HepG2 (cell line): ENCODE data around the gene TCF23. TPM values are rescaled to one million over a fixed set of nuclear protein-coding genes. Genes with fewer than 3 reads are reported as not detected.
A peak's percentile ranks its signal among the peaks of the same experiment; 100 is the strongest.

Experiments used
- ATAC-seq: fragments of 200-7000 bp; cut with Tn5 transposase; 3 replicates; pipeline ENCODE4 v1.9.1; 2020; ENCODE audit warnings: mild to moderate bottlenecking, moderate library complexity
- BruUV-seq: library from RNA; stranded (reverse); fragments of 400-500 nt; replicated peaks from 2 replicates; lab custom pipeline; 2021; lab: Mats Ljungman, UMichigan
- CTCF ChIA-PET: fragments of 300-600 bp; formaldehyde crosslinking; extraction: SDS; loops from one replicate; lab custom pipeline; 2021; ENCODE audit warnings: low total read pairs, inconsistent platforms, low intra/inter-chr PET ratio; lab: Yijun Ruan, JAX
- POLR2A ChIA-PET: fragments of 350-600 bp; sonication (Branson Sonifier 250); formaldehyde crosslinking; loops from one replicate; lab custom pipeline; 2020; ENCODE audit warnings: antibody characterized with exemption, inconsistent platforms; lab: Yijun Ruan, JAX
- DNase-seq: peaks from one replicate; pipeline ENCODE4 v3.0.0-alpha.2; 2015; ENCODE audit warnings: low spot score
- FAIRE-seq: peaks from 3 replicates; lab custom pipeline; 2011; peaks lifted over from hg19 to GRCh38; lab: Jason Lieb, UNC
- H2AFZ ChIP-seq: one replicate; pipeline ENCODE4 v1.6.1; 2011; ENCODE audit warnings: low read length, inconsistent platforms
- H3K27ac ChIP-seq: fragments of 300-600 bp; 3 replicates; pipeline ENCODE4 v1.8.0; 2011; ENCODE audit warnings: mixed run types, mild to moderate bottlenecking, mixed read lengths, low read length, inconsistent platforms; ENCODE audit not compliant: insufficient read depth; ENCODE audit errors: extremely low read length
- H3K27me3 ChIP-seq, 2 experiments: fragments of 200-600 bp in 1 of 2; 2 replicates in 1 of 2; 3 replicates in 1 of 2; pipeline versions ENCODE4 v1.6.0 to v1.8.0; 2011; ENCODE audit warnings: low read length in 2 of 2, mild to moderate bottlenecking in 2 of 2, moderate library complexity in 2 of 2, inconsistent platforms in 1 of 2; ENCODE audit not compliant: insufficient read depth in 2 of 2, control insufficient read depth in 1 of 2
- H3K36me3 ChIP-seq, 2 experiments: fragments of 200-600 bp in 1 of 2; replicated peaks in 1 of 2; 2 replicates in 1 of 2; 3 replicates in 1 of 2; pipeline versions ENCODE4 v1.5.1 to v1.8.0; 2011; ENCODE audit warnings: low read length in 2 of 2, inconsistent platforms in 1 of 2; ENCODE audit not compliant: insufficient read depth in 2 of 2, control insufficient read depth in 1 of 2
- H3K4me1 ChIP-seq: 2 replicates; pipeline ENCODE4 v1.5.1; 2012; ENCODE audit warnings: low read length, inconsistent platforms; ENCODE audit not compliant: insufficient read depth
- H3K4me2 ChIP-seq: 2 replicates; pipeline ENCODE4 v1.6.0; 2011; ENCODE audit warnings: low read depth, low read length, inconsistent platforms
- H3K4me3 ChIP-seq, 3 experiments: fragments of 200-600 bp in 1 of 3; sonication (generic), shearing (Covaris generic) in 1 of 3; replicated peaks in 1 of 3; 2 replicates each; pipeline ENCODE4 v1.5.1; 2011 to 2016; ENCODE audit warnings: low read length in 3 of 3, inconsistent platforms in 2 of 3, low read depth in 2 of 3, mild to moderate bottlenecking in 2 of 3, control low read depth in 1 of 3, mixed read lengths in 1 of 3; ENCODE audit not compliant: insufficient read depth in 1 of 3
- H3K79me2 ChIP-seq: one replicate; pipeline ENCODE4 v1.6.1; 2011; ENCODE audit warnings: low read length, inconsistent platforms; ENCODE audit not compliant: insufficient read depth
- H3K9ac ChIP-seq: 2 replicates; pipeline ENCODE4 v1.6.0; 2011; ENCODE audit warnings: mild to moderate bottlenecking, low read depth, low read length, inconsistent platforms; ENCODE audit not compliant: insufficient read depth
- H3K9me3 ChIP-seq: 2 replicates; pipeline ENCODE4 v1.5.1; 2012; ENCODE audit warnings: mild to moderate bottlenecking, low read length
- H4K20me1 ChIP-seq: 2 replicates; pipeline ENCODE4 v1.6.0; 2011; ENCODE audit warnings: inconsistent platforms, mild to moderate bottlenecking, low read length, moderate library complexity; ENCODE audit not compliant: insufficient read depth
- CEBPB ChIP-seq: IDR thresholded peaks from 2 replicates; pipeline ENCODE4 v1.6.1; 2011; ENCODE audit warnings: low read depth, low read length, improper control_type of control experiment, borderline replicate concordance
- CEBPG ChIP-seq: IDR thresholded peaks from 2 replicates; pipeline ENCODE4 v1.6.1; 2016
- ERF ChIP-seq: IDR thresholded peaks from 2 replicates; pipeline ENCODE4 v1.6.1; 2018; ENCODE audit warnings: missing biosample characterization, missing genetic modification reagents
- FOSL2 ChIP-seq: sonication (generic); formaldehyde crosslinking; IDR thresholded peaks from 2 replicates; pipeline ENCODE4 v1.4.0; 2020; ENCODE audit warnings: missing genetic modification reagents
- GATAD2A ChIP-seq: IDR thresholded peaks from 2 replicates; pipeline ENCODE4 v1.6.1; 2016
- MTF1 ChIP-seq: sonication (generic); formaldehyde crosslinking; IDR thresholded peaks from 2 replicates; pipeline ENCODE4 v1.5.0; 2020; ENCODE audit warnings: missing genetic modification reagents
- NFIB ChIP-seq: sonication (generic); formaldehyde crosslinking; IDR thresholded peaks from 2 replicates; pipeline ENCODE4 v1.9.0; 2021; ENCODE audit warnings: missing genetic modification reagents, mild to moderate bottlenecking, borderline replicate concordance
- RBM22 ChIP-seq: fragments of 200-400 bp; formaldehyde crosslinking; optimal IDR thresholded peaks from 2 replicates; pipeline ENCODE3; 2017; ENCODE audit warnings: mild to moderate bottlenecking, low read length, moderate library complexity
- SMARCC2 ChIP-seq: fragments of 450-650 bp; IDR thresholded peaks from 2 replicates; pipeline ENCODE4 v1.6.1; 2017; ENCODE audit warnings: antibody characterized with exemption, mild to moderate bottlenecking
- SMYD3 ChIP-seq: sonication (generic); formaldehyde crosslinking; IDR thresholded peaks from 2 replicates; pipeline ENCODE4 v1.8.1; 2023; ENCODE audit warnings: mild to moderate bottlenecking, missing genetic modification reagents
- ZNF629 ChIP-seq: sonication (generic); formaldehyde crosslinking; conservative IDR thresholded peaks from 2 replicates; pipeline ENCODE4 v1.5.0; 2020; ENCODE audit warnings: missing genetic modification reagents
- ZNF644 ChIP-seq: IDR thresholded peaks from 2 replicates; pipeline ENCODE4 v1.6.1; 2016; ENCODE audit warnings: low read depth
- WGBS: methylation state at CpG from one replicate; pipeline ENCODE4 v1.1.6; 2017; ENCODE audit warnings: low lambda C conversion rate; 5-methylcytosine and 5-hydroxymethylcytosine counted together
- in situ Hi-C: cut with HindIII; loops from 2 replicates; pipeline ENCODE4 v1.10.0; 2017; ENCODE audit warnings: low pct_unique_long_range_greater_than_20kb; ENCODE audit not compliant: extremely low pct_ligation_motif_present
- intact Hi-C: fragments of 100-400 bp; cut with micrococcal nuclease; formaldehyde crosslinking; loops from one replicate; pipeline ENCODE4 v1.10.0; 2022; ENCODE audit not compliant: unreplicated experiment
- polyA plus RNA-seq, 8 experiments: library from polyadenylated mRNA; depleted of rRNA in 3 of 8; stranded (reverse) in 7 of 8; unstranded in 1 of 8; fragments of >200 nt; fragmentation: Illumina TruSeq in 4 of 8; extraction: Trizol in 4 of 8; gene quantifications; 2 replicates each; pipeline versions ENCODE4 v1.2.1 to v1.2.3, GENCODE V29; 2011 to 2016; ENCODE audit warnings: low read depth in 4 of 8, missing spikeins in 1 of 8, mixed read lengths in 1 of 8; ENCODE audit not compliant: insufficient read depth in 1 of 8
- total RNA-seq, 5 experiments: library from RNA; depleted of rRNA; stranded (reverse); fragments of >200 nt; fragmentation: Illumina TruSeq; extraction: Trizol; gene quantifications; 2 replicates each; pipeline ENCODE4 v1.2.3, GENCODE V29; 2016; ENCODE audit warnings: low read depth in 1 of 5
- TF ChIP-seq, protein P1 (sequence below): IDR thresholded peaks from 2 replicates; pipeline ENCODE4 v1.6.1; 2016; ENCODE audit warnings: low read depth
- TF ChIP-seq, protein P2 (sequence below): sonication (generic); formaldehyde crosslinking; IDR thresholded peaks from 2 replicates; pipeline ENCODE4 v1.5.0; 2020; ENCODE audit warnings: mild to moderate bottlenecking, missing genetic modification reagents, borderline replicate concordance

The TCF23 gene
- total and polyA plus RNA-seq, 2 of the 13 experiments (the other 11 are each of a cell fraction or from before 2014, with no cell fraction given), result 0.02 to 1.4 TPM

DNA sequence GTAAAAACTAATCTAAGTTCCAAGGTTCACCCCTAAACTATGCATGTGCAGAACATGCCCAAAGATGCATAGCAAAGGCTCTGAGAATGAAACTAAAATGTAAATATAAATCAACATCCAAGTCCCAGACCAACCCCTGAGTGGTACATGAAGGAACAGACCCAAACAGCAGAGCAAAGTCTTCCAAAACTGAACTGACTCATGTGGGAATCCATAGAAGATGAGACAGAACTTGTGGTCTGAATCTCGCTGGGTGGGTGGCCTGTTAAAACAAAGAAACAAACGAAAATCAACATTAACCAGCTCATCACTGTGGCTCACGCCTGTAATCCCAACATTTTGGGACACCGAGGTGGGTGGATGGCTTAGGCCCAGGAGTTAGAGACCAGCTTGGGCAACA, 33.5 kb downstream of the TCF23 start (continued):
- TF ChIP-seq ERF (no peak), FOSL2 (0 out of 2 replicates have a peak, but pooled peaks have one; percentile 4), RBM22 (no peak), SMARCC2 (0 out of 2 replicates have a peak, but pooled peaks have one; percentile 28), ZNF629 (CRISPR knock-in tag) (no peak)
- TF ChIP-seq, protein P1, sequence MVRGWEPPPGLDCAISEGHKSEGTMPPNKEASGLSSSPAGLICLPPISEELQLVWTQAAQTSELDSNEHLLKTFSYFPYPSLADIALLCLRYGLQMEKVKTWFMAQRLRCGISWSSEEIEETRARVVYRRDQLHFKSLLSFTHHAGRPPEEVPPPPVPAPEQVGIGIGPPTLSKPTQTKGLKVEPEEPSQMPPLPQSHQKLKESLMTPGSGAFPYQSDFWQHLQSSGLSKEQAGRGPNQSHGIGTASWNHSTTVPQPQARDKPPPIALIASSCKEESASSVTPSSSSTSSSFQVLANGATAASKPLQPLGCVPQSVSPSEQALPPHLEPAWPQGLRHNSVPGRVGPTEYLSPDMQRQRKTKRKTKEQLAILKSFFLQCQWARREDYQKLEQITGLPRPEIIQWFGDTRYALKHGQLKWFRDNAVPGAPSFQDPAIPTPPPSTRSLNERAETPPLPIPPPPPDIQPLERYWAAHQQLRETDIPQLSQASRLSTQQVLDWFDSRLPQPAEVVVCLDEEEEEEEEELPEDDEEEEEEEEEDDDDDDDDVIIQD (CRISPR knock-in tag), result no peak

DNA sequence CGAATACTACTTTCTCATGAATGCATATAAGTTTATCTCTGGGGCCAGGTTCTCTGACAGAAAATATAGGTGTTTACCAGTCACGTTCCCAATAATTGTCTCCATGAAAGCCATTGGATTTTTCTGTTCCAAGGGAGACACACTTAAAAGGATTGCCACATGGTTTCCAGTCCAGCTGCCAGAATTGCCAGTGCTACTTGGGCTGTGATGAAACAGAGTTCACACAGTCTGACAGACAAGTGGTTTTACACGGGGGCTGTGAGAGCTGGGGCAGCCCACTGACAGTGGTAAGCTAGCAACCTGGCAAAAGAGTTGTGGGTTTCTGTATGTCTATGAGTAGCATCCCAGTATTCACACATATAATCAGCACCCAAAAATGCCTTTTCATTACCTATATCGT, 35.3 kb downstream of the TCF23 start:
- no peaks in the 10 kb centered on the region for H3K36me3 ChIP-seq
- ATAC-seq, result no peak
- no peaks in the 10 kb centered on the region for H4K20me1 ChIP-seq
- TF ChIP-seq CEBPG (CRISPR knock-in tag) (0 out of 2 replicates have a peak, but pooled peaks have one; percentile 12), GATAD2A (CRISPR knock-in tag) (peak; percentile 47), SMYD3 (0 out of 2 replicates have a peak, but pooled peaks have one; percentile 52), MTF1 (CRISPR knock-in tag) (no peak), NFIB (CRISPR knock-in tag) (no peak), CEBPB (peak; percentile 55; the same call in 1 of the 2 replicates), ZNF644 (0 out of 2 replicates have a peak, but pooled peaks have one; percentile 14)
- TF ChIP-seq, protein P2, sequence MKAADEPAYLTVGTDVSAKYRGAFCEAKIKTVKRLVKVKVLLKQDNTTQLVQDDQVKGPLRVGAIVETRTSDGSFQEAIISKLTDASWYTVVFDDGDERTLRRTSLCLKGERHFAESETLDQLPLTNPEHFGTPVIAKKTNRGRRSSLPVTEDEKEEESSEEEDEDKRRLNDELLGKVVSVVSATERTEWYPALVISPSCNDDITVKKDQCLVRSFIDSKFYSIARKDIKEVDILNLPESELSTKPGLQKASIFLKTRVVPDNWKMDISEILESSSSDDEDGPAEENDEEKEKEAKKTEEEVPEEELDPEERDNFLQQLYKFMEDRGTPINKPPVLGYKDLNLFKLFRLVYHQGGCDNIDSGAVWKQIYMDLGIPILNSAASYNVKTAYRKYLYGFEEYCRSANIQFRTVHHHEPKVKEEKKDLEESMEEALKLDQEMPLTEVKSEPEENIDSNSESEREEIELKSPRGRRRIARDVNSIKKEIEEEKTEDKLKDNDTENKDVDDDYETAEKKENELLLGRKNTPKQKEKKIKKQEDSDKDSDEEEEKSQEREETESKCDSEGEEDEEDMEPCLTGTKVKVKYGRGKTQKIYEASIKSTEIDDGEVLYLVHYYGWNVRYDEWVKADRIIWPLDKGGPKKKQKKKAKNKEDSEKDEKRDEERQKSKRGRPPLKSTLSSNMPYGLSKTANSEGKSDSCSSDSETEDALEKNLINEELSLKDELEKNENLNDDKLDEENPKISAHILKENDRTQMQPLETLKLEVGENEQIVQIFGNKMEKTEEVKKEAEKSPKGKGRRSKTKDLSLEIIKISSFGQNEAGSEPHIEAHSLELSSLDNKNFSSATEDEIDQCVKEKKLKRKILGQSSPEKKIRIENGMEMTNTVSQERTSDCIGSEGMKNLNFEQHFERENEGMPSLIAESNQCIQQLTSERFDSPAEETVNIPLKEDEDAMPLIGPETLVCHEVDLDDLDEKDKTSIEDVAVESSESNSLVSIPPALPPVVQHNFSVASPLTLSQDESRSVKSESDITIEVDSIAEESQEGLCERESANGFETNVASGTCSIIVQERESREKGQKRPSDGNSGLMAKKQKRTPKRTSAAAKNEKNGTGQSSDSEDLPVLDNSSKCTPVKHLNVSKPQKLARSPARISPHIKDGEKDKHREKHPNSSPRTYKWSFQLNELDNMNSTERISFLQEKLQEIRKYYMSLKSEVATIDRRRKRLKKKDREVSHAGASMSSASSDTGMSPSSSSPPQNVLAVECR, result no peak
- H3K9ac ChIP-seq, result no peak overlapping the region
- peaks cover 80% of the 10 kb centered on the region for H3K4me1 ChIP-seq
- no peak overlapping the region for H3K4me2 ChIP-seq
- peak; percentile 43 for DNase-seq
- H2AFZ ChIP-seq, result no peak overlapping the region
- FAIRE-seq, result no peak
- H3K27me3 ChIP-seq, result no peaks in the 10 kb centered on the region
- peak overlapping the region; percentile 39 for H3K27ac ChIP-seq
- BruUV-seq, result no TSS peak
- in situ Hi-C loops (no loop called here), intact Hi-C loops (no loop called here)
- CTCF ChIA-PET, result no interaction called here
- no peak overlapping the region for H3K4me3 ChIP-seq
- H3K79me2 ChIP-seq, result no peaks in the 10 kb centered on the region
- POLR2A ChIA-PET, result interaction anchor here (0.9 to 3.1 kb wide), 3 partner anchors 9 to 50 kb away, joined by 3 to 13 read pairs (median 3); partner anchors contain the start of gene PREB
- H3K9me3 ChIP-seq, result no peaks in the 10 kb centered on the region
- WGBS, result 82% methylated on average over 4 of the region's 4 CpGs
